Kidney capillary endothelial cell (primary cell): Measurements from ENCODE around the gene TADA3.
"Not testable (repeated sequence)": the region's sequence is repeated elsewhere in the genome, so short reads cannot be mapped to it uniquely, and the experiment has no call there.

Experiments
- DNase-seq: peaks from one replicate; pipeline ENCODE4 v3.0.0-alpha.2; 2018; ENCODE audit warnings: low spot score

TADA3 gene

GRCh38 chr3:9783954-9784353 is 8.3 kb downstream of the TADA3 start:
- DNase-seq = no peak

DNA sequence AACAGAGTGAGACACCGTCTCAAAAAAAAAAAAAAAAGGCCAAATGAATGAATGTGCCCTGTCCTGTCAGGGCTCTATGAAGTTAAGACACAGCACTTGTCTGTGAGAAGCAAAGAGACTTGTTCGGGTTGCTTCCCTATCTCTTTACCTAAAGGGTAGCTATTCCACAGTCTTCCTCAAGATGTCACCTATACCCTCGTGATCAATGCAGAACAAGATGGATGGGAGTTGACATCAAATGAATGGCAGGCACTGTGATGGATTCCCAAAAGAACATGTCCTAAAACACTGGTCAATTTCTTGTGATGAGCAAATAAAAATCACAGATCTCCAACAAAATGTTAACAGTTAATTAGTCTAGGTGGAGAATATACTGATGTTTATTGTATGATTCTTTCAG is 9.5 kb downstream of the TADA3 start:
- DNase-seq = no peak

DNA sequence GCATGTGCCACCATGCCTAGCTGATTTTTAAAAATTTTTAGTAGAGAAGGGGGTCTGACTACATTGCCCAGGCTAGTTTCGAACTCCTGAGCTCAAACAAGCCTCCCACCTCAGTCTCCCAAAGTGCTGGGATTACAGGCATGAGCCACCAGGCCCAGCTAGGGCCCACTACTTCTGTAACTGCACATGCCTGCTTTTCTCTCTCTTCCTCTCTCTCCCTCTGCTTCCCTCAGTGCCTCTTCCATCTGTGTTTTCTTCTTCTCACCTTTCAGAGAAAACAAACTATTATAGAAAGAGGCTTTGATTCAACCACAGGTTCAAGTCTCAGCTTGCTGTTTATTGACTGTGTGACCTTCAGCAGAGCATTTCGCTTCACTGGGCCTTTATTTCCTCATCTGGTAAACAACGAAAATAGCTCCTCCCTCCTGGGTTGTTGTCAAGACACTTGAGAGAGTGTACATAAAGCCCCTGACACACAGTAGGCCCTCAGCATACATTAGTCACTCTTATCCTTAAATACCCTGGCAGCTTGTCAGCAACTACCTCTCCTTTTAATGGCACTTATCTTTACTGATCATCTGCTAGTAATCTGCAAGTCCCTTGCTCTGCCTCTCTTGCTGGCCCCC is 10.2 kb downstream of the TADA3 start:
- no peak for DNase-seq

DNA sequence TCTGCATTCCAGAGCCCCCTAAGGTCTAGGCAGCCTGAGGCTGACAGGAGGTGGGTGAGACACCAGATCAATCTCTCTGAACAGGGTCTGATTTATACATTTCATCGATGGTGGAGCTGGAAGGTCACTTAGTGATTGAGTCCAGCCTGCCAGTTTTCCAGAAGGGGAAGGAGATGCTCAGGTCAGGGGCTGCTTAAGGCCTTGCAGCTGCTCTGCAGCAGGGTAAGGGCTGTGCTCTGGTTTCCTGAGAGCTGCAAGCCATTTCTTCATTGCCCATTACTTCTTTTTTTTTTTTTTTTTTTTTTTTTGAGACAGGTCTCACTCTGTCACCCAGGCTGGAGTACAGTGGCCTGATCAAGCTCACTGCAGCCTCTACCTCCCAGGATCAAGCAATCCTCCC is 10.7 kb downstream of the TADA3 start:
- DNase-seq = no peak

DNA sequence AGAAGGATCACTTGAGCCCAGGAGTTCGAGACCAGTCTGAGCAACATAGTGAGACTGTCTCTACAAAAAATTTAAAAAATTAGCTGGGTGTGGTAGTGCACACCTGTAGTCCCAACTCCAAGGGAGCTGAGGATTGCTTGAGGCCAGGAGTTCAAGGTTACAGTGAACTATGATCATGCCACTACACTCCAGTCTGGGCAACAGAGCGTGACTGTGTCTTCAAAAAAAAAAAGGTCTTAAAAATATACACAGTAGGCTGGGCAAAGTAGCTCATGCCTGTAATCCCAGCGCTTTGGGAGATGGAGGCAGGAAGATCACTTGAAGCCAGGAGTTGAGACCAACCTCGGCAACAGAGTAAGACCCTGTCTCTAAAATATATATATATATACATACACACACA is 11.4 kb downstream of the TADA3 start:
- no peak for DNase-seq

DNA sequence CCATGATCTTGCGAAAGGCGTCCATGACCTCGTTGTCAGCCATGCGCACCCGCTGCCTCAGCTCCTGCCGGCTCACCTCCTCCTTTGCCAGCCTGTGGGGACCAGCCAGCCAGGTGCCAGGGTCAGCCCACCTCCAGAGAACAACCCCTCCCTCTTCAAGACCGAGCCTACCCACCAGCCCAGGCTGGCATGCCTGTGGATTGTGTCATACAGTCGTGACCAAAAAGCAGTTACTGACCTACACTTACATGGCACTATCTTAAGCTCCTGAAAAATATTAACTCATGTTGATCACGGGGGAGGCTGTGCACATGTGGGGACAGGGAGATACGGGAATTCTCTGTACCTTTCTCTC is 11.8 kb downstream of the TADA3 start:
- DNase-seq = no peak

DNA sequence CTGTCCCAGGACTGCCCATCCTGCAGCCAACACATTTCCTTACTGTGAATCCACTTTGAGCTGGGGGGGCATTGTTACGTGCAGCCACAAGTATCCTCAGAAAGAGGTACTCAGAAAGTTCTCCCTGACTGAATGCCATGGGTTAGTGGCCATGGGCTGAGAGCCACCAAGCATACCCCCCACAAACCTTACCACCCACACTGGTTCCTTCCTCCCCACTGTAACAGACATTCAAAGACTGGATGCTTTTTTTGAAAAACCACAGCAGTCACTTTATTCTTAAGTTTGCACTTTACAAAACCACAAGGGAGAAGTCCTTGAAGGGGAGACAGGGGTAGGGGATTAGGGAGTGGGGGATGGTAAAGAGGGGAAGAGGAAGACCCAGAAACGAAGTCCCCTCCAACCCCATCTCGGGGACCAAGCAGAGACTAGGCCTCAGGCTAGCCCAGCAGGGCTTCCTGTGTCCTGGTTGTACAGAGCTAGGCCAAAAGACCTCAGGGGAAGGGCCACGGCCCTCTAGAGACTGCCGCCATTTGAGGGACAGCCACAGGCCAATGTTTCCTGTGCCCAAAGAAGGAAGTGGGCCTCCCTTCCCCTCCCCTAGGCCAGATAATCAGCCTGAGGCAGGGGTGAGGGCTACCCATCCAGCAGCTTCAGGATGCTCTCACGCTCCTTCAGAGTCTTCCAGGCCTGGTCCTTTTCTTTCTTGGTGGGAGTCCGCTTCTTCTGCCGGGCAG is 12.4 kb downstream of the TADA3 start:
- DNase-seq = no peak

DNA sequence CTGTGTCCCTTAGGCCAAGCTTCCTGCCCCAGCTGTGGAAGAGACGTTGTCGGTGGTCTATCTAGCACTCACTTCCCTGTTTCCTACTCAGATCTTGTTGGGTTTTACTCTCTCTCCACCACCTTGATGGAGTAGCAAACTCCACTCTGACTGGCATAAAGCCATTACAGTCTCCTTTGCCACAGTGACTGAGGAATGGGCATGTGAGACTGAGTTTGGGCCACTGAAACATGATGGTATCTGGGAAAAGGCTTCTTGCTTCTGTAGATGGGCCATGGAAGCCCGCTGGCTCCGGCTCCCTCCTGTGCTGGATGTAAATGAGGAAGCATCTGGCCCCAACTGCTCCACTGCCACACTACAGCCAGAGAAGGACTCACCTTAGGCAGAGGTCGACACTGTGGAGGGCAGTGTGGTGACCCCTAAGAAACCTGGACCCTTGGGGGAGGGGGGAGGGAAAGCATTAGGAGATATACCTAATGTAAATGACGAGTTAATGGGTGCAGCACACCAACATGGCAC is 13.1 kb downstream of the TADA3 start:
- no peak for DNase-seq

DNA sequence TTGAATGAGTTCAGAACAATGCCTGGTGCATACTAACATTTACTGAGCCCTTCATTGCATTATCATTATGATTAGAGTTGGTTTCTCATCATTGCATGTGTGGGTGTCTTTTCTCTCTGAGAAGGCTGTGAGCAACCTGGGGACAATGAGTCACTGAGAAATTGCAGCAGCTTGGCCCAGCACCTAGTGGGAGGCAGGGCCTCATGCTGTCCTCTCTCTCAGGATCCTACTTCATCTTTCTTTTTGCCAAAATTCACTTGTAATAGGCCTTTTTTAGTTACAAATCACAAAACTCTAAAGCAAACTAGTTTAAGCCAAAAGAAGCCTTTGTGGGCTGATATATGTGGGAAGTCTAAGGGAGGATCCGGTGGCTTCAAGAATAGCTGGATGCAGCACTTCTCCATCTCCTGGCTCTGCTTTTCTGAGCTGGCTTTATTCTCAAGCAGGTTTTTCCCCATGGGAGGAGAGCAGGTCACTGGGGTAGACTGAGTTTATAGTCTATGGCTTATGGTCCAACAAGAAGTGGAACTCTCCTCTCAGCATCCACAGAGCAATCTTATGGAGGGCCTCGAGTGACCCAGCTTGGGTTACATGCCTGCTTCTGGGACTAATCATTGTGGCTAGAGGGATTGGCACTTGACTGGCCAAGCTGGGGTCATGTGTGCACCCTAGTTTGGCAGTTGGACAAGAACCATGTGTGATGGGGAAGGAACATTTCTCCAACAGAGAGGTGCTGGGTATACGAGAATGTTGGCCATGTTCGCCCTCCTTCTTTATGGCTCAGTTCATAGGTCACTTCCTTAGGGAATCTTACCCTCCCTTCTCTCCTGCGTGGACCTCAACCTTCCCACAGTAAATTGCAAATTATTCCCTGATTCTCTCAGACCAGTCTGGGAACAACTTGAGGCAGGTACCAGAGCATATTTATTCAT is 13.9 kb downstream of the TADA3 start:
- DNase-seq = no peak

DNA sequence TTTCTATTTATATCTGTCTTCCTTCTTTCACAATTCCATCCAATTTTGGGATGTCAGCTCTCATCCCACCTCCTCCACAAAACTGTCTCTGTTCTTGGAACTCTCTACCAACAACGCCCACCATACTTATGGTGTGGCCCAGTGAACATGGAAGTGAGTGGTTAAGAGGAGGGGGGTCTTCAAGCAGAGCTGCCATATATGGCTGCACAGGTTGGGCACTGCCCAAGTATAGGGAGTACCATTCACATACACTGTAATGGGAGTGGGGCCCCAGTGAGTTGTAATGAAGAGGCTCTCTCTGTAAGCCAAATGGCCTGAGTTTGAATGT is 14.6 kb downstream of the TADA3 start:
- DNase-seq = no peak

- no peak for DNase-seq
Measured at GRCh38 chr3:9776896-9777693, 15.2 kb downstream of the TADA3 start.

DNA sequence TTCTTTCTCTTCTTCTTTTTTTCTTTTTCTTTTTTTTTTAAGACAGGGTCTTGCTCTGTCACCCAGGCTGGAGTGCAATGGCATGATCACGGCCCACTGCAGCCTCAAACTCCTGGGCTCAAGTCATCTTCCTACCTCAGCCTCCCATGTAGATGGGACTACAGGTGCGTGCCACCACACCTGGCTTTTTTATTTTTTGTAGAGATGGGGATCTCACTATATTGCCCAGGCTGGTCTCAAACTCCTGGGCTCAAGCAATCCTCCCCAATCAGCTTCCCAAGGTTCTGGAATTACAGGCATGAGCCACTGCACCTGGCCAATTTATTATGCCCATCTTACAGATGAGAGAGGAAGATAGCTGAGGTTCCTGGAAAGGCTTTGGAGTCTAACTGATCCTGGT is 21.3 kb downstream of the TADA3 start:
- not testable (repeated sequence) for DNase-seq

GRCh38 chr3:9770276-9770812 is 21.9 kb downstream of the TADA3 start:
- no peak for DNase-seq

- DNase-seq = peak; percentile 56
Measured at GRCh38 chr3:9769426-9770275, 22.6 kb downstream of the TADA3 start, which contains the start of gene CAMK1. Gene CAMK1, minus strand, starts transcription at chr3:9769947. Its CDS starts 2,198 bp downstream, at chr3:9767749.

GRCh38 chr3:9769012-9769411 is 23.3 kb downstream of the TADA3 start:
- no peak for DNase-seq

DNA sequence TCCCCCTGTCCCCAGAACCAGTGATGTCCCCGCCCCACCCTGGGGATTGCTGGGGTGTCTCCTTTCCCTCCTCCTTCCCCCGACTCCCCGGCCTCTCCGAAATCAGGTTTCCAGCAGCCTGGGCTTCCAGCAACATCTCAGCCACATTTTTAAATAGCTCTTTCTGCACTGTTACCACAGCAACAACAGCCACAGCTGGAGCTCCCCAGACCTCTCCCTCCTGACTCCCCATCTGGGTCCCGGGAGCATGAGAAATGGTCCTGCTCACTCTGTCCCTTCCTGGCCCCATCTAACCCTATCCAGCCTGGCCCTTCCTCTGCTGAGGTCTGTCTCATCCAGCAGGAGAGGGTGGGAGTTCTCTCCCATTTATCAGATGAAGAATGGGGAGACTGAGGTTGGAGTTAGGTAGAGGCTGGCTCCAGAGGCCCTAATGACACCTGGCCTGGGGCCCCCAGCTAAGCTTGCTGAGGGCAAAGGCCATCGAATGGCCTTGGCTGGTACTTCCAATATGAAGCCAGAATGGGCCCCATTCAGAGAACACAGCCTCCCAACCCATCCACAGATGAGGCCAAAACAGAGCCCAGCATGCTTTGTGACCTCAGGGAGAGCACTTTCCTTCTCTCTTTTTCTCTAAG is 24.0 kb downstream of the TADA3 start:
- no peak for DNase-seq

DNA sequence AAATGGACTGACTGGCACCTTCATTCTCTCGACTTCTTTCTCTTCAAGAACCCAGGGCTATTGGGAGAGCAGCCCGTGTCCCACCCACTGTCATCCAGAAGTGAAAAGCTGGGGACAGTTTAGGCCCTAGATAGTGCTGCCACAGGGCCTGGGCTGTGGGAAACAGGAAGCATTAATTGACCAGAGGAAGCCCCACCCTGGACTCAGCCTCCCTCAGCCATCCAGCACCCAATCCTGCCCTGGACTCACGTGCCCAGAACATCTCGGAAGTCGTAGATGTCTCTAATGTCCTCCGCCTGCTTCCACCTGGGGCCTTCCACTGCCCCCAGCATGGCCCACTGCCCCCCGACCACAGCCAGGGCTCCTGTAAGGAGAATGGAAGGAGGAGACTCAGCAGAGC is 24.9 kb downstream of the TADA3 start:
- no peak for DNase-seq

- DNase-seq = no peak
Measured at GRCh38 chr3:9765865-9766264, 26.4 kb downstream of the TADA3 start.

DNA sequence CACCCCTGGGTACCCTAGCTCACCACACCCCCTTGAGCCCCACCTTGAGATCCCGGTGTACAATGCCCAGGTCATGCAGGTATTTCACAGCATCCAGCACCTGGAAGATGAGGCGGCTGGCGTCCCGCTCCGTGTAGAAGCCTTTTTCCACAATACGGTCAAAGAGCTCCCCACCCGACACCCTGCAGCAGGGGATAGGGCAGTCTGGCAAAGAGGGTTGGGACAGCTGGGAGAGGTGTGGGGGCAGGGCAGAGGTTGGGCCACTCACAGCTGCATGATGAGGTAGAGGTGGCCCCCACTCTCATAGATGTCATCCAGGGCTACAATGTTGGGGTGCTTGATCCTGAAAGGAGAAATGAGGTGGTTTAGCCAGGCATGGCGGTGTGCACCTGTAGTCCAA is 29.4 kb downstream of the TADA3 start:
- DNase-seq = no peak

DNA sequence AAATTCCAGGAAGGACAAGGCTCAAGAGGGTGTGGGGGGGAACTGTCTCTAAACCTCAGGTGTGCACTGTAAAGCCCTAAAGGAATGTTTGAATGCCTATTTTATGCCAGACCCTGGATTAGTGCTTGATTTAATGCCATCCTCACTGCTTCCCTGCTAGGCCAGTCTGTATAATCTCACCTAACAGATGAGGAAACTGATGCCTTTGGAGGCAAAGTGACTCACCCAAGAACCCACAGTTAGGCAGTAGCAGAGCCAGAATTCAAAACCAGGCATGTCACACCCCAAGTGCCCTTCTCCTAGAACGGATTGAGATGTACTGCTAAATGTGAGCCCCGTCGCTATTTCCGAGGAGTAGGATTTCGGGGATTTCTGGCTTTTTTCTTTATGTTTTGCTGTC is 30.4 kb downstream of the TADA3 start:
- DNase-seq = no peak
